Nephron progenitor cell (in vitro differentiated cells): ENCODE results near the gene SGPP2.
A peak's percentile ranks its signal among the peaks of the same experiment; 100 is the strongest.

Experiments used
- DNase-seq: peaks from one replicate; pipeline ENCODE4 v3.0.0; 2021
- H3K27ac Mint-ChIP-seq: 2 replicates; pipeline ENCODE4 v1.8.0; 2021; ENCODE audit warnings: mild to moderate bottlenecking, moderate library complexity, mixed read lengths
- H3K27me3 Mint-ChIP-seq: 2 replicates; pipeline ENCODE4 v1.8.0; 2021; ENCODE audit warnings: mild to moderate bottlenecking, low read depth, mixed read lengths; ENCODE audit not compliant: poor library complexity
- H3K36me3 Mint-ChIP-seq: 2 replicates; pipeline ENCODE4 v1.8.0; 2021; ENCODE audit warnings: low read depth, mixed read lengths
- H3K4me1 Mint-ChIP-seq: 2 replicates; pipeline ENCODE4 v1.8.0; 2021; ENCODE audit warnings: mixed read lengths
- H3K4me3 Mint-ChIP-seq: 2 replicates; pipeline ENCODE4 v1.8.0; 2021; ENCODE audit warnings: mild to moderate bottlenecking, moderate library complexity, mixed read lengths
- H3K9me3 Mint-ChIP-seq: 2 replicates; pipeline ENCODE4 v1.8.0; 2021; ENCODE audit warnings: mild to moderate bottlenecking, moderate library complexity, mixed read lengths
- TF ChIP-seq, protein P1 (sequence below): fragments of 200-600 bp; sonication (generic); IDR thresholded peaks from 2 replicates; pipeline ENCODE4 v1.5.0; 2021; ENCODE audit warnings: antibody characterized with exemption

Gene SGPP2

GRCh38 chr2:222423186-222423585 is 1.2 kb upstream of the SGPP2 start:
- DNase-seq, result no peak
- peaks cover 50% of the 10 kb centered on the region for H3K4me1 Mint-ChIP-seq
- H3K27ac Mint-ChIP-seq, result no peak overlapping the region
- H3K27me3 Mint-ChIP-seq, result peaks cover 72% of the 10 kb centered on the region
- peak overlapping the region; percentile 78 for H3K4me3 Mint-ChIP-seq
- peaks cover 3% of the 10 kb centered on the region for H3K9me3 Mint-ChIP-seq
- TF ChIP-seq, protein P1, sequence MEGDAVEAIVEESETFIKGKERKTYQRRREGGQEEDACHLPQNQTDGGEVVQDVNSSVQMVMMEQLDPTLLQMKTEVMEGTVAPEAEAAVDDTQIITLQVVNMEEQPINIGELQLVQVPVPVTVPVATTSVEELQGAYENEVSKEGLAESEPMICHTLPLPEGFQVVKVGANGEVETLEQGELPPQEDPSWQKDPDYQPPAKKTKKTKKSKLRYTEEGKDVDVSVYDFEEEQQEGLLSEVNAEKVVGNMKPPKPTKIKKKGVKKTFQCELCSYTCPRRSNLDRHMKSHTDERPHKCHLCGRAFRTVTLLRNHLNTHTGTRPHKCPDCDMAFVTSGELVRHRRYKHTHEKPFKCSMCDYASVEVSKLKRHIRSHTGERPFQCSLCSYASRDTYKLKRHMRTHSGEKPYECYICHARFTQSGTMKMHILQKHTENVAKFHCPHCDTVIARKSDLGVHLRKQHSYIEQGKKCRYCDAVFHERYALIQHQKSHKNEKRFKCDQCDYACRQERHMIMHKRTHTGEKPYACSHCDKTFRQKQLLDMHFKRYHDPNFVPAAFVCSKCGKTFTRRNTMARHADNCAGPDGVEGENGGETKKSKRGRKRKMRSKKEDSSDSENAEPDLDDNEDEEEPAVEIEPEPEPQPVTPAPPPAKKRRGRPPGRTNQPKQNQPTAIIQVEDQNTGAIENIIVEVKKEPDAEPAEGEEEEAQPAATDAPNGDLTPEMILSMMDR, result no peak
- H3K36me3 Mint-ChIP-seq, result no peaks in the 10 kb centered on the region

DNA sequence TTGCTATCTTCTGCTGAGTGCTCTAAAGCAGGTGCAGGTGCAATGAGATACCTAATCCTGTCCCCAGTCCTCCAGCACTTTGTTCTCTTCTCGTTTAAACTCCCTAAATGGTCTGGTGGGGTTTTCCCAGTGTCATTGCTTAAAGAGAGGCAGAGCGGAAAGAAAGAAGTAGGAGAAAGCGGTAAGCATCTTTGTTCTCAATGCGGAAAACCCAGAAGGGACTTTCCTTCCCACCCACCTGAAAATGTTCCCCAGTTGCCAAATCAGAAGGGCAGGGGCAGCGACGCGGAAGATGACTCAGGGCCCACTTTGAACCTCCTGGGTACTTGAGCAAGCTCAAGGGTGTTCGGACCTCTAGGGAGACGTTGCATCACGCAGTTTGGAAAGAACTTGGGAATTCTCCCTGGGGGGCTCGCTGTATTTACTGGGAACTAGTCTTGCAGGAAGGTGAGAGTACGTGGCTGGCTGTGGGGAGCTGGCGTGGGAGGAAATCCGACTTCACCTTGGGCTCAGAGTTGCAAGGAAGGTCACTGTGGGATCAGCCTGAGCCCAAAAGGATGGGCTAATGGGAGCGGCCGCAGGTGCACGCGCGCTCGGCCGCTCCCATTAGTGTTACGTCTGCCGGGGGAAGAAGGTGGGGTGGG is 589 bp upstream of the SGPP2 start:
- DNase-seq, result no peak
- peak overlapping the region; percentile 78 for H3K4me3 Mint-ChIP-seq
- peaks cover 73% of the 10 kb centered on the region for H3K27me3 Mint-ChIP-seq
- TF ChIP-seq, protein P1, result no peak
- H3K4me1 Mint-ChIP-seq, result peaks cover 49% of the 10 kb centered on the region
- peaks cover 3% of the 10 kb centered on the region for H3K9me3 Mint-ChIP-seq
- no peaks in the 10 kb centered on the region for H3K36me3 Mint-ChIP-seq
- no peak overlapping the region for H3K27ac Mint-ChIP-seq

DNA sequence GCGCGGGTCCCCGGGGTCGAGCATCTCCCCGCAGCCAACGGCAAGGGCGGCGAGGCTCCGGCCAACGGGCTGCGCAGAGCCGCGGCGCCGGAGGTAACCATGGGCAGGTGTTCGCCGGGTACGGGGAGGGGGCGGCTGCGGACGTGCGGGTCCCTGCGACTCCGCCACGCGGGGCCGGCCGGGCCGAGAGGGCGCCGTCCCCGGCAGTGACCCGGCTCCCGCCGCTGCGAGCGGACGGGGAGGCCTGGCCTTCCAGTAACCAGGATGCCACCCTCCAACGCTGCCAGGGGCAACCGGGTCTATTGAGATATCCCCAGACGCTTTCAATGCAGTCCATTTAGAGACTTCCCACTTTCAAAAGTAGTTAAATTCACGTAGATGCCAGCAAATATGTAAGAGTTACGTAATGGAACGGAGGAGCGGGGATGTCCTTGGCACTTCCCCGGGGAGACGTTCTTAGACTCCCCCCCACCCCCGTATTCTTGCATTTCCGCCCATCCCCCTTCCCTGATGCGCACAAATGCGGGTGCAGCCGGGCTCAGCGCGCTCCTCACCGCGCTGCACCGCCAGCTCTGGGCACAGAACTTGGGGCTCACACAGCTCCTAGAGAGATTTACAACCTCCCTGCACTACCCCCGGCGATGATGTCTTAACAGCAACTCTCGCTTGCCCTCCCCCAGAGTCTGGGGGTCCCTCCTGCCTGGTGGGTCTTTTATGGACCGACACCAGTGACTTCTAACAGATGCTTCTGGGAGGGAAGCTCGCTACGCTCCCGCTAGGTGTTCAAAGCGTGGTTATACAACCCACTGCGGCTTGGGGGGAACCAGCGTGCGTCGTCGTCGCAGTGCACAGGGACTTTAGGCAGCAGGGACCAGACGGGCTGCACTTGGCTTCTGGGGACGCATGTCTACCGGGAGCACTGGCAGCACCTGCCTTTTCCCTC is 657 bp downstream of the SGPP2 start:
- Mint-ChIP-seq H3K27me3 (peaks cover 82% of the 10 kb centered on the region), H3K27ac (no peak overlapping the region), H3K36me3 (peaks cover 7% of the 10 kb centered on the region), H3K4me1 (peaks cover 49% of the 10 kb centered on the region), H3K9me3 (peaks cover 14% of the 10 kb centered on the region), H3K4me3 (peak overlapping the region; percentile 87)
- TF ChIP-seq, protein P1, result no peak
- peak; percentile 53 for DNase-seq

GRCh38 chr2:222427646-222428301 is 3.4 kb downstream of the SGPP2 start:
- H3K27ac Mint-ChIP-seq, result peak overlapping the region; percentile 51
- DNase-seq, result no peak
- peaks cover 20% of the 10 kb centered on the region for H3K9me3 Mint-ChIP-seq
- TF ChIP-seq, protein P1, result no peak
- peaks cover 69% of the 10 kb centered on the region for H3K27me3 Mint-ChIP-seq
- H3K4me3 Mint-ChIP-seq, result no peak overlapping the region
- peaks cover 9% of the 10 kb centered on the region for H3K36me3 Mint-ChIP-seq
- peaks cover 59% of the 10 kb centered on the region for H3K4me1 Mint-ChIP-seq

DNA sequence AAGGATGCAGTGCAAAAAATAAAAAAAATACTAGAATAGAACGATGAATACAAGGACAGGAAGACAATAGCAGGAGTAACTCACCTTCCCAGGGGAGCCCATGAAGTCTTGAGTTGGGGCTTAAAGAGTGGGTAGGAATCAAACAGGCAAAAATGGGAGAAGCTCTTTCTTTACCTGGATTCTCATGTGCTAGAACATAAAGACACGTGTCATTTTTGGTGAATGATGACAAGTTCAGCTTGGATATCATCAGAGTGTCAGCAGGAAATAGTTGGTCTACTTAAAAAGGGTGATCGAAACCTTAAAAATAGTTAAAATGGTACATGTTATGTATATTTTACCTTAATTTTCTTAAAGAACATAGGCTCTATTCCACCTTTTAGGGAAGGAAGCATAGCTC is 5.7 kb downstream of the SGPP2 start:
- peaks cover 9% of the 10 kb centered on the region for H3K36me3 Mint-ChIP-seq
- H3K4me3 Mint-ChIP-seq, result no peak overlapping the region
- H3K27me3 Mint-ChIP-seq, result peaks cover 54% of the 10 kb centered on the region
- DNase-seq, result no peak
- TF ChIP-seq, protein P1, result no peak
- no peak overlapping the region for H3K27ac Mint-ChIP-seq
- peaks cover 62% of the 10 kb centered on the region for H3K4me1 Mint-ChIP-seq
- peaks cover 20% of the 10 kb centered on the region for H3K9me3 Mint-ChIP-seq
